ENCODE data around the gene LRP1. TPM values are rescaled to one million over a fixed set of nuclear protein-coding genes. Genes with fewer than 3 reads are reported as not detected.

LRP1 gene
- total RNA-seq, 1 donor from 2014 or later = 253 TPM

GRCh38 chr12:57145460-57146059 lies 17.3 kb downstream of the LRP1 start:
- DNase-seq (ENCODE audit: low spot score in 2 of 2, unreplicated experiment in 2 of 2) = no peak
- H3K27me3 Mint-ChIP-seq (ENCODE audit: low read depth) = no peaks in the 10 kb centered on the region
- H3K4me1 Mint-ChIP-seq = peaks cover 29% of the 10 kb centered on the region
- peak overlapping the region; percentile 85 for H3K27ac Mint-ChIP-seq
- TF ChIP-seq, protein P1, sequence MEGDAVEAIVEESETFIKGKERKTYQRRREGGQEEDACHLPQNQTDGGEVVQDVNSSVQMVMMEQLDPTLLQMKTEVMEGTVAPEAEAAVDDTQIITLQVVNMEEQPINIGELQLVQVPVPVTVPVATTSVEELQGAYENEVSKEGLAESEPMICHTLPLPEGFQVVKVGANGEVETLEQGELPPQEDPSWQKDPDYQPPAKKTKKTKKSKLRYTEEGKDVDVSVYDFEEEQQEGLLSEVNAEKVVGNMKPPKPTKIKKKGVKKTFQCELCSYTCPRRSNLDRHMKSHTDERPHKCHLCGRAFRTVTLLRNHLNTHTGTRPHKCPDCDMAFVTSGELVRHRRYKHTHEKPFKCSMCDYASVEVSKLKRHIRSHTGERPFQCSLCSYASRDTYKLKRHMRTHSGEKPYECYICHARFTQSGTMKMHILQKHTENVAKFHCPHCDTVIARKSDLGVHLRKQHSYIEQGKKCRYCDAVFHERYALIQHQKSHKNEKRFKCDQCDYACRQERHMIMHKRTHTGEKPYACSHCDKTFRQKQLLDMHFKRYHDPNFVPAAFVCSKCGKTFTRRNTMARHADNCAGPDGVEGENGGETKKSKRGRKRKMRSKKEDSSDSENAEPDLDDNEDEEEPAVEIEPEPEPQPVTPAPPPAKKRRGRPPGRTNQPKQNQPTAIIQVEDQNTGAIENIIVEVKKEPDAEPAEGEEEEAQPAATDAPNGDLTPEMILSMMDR (IDR thresholded peaks at IDR 0.05; ENCODE audit: unreplicated experiment) = no peak
- no peaks in the 10 kb centered on the region for H3K9me3 Mint-ChIP-seq
- no peak overlapping the region for H3K4me3 Mint-ChIP-seq
- peaks cover 24% of the 10 kb centered on the region for H3K36me3 Mint-ChIP-seq

- Mint-ChIP-seq H3K36me3 (peaks cover 23% of the 10 kb centered on the region), H3K9me3 (no peaks in the 10 kb centered on the region), H3K4me1 (peaks cover 29% of the 10 kb centered on the region), H3K27ac (peak overlapping the region; percentile 85), H3K27me3 (ENCODE audit: low read depth) (no peaks in the 10 kb centered on the region), H3K4me3 (no peak overlapping the region)
- DNase-seq (ENCODE audit: low spot score in 2 of 2, unreplicated experiment in 2 of 2) = no peak
- TF ChIP-seq, protein P1 (IDR thresholded peaks at IDR 0.05; ENCODE audit: unreplicated experiment) = no peak
Measured at GRCh38 chr12:57146092-57146491, 17.8 kb downstream of the LRP1 start.

DNA sequence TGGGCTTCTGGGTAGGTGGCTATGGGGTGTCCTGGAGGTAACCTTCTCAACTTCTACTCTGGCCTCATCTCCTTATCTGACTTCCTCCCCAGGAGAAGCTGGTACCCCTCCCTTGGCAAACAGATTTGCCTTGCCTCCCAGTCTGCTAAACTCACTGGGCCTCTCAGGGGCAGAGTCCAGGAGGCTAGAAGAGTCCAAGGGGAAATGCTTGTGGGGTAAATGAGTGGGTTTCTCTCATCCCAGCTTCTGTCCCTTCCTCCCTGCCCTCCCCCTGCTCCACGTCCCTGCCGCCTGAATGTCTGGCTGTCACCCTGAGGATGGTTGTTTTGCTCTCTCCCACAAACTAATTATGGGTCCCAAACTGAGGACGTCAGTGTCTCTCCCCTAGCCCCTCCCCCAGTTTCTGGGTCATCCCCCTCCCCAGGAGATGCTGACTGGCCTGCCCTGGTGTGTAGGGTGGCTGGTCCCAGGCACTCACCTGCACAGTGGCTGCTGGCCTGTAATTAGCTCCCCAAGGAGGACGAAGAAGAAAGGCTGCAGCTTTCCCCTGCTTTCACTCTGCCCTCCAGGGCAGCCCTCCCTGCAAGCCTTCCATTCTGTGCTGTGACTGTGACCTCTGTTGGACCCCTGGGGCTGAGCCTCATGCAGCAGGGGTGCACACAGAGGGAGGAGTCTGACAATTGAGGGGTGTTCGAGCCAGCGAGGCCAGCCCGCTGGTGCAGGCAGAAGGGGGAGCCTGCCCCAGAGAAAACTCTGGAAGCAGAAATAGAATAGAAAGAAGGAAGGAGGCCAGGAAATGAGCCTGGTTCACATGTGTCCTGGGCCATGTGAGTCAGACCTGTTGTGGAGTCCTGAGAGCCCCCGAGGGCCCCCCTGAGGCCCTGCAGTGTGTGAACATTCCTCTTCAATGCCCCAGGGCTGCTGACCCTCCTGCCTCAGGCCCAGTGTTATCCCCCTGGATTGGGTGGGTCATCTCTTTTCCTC lies 19.0 kb downstream of the LRP1 start, which contains the start of gene LRP1-AS:
LRP1-AS (minus strand) TSS at position 659 of the 984 bp plus-strand sequence.
- Mint-ChIP-seq H3K36me3 (peaks cover 13% of the 10 kb centered on the region), H3K27me3 (ENCODE audit: low read depth) (no peaks in the 10 kb centered on the region), H3K4me1 (peaks cover 39% of the 10 kb centered on the region), H3K9me3 (no peaks in the 10 kb centered on the region), H3K27ac (peak within 1 kb of the TSS; percentile 83), H3K4me3 (no peak within 1 kb of the TSS)
- TF ChIP-seq, protein P1 (IDR thresholded peaks at IDR 0.05; ENCODE audit: unreplicated experiment) = no peak
- no peak for DNase-seq (ENCODE audit: low spot score in 2 of 2, unreplicated experiment in 2 of 2)

DNA sequence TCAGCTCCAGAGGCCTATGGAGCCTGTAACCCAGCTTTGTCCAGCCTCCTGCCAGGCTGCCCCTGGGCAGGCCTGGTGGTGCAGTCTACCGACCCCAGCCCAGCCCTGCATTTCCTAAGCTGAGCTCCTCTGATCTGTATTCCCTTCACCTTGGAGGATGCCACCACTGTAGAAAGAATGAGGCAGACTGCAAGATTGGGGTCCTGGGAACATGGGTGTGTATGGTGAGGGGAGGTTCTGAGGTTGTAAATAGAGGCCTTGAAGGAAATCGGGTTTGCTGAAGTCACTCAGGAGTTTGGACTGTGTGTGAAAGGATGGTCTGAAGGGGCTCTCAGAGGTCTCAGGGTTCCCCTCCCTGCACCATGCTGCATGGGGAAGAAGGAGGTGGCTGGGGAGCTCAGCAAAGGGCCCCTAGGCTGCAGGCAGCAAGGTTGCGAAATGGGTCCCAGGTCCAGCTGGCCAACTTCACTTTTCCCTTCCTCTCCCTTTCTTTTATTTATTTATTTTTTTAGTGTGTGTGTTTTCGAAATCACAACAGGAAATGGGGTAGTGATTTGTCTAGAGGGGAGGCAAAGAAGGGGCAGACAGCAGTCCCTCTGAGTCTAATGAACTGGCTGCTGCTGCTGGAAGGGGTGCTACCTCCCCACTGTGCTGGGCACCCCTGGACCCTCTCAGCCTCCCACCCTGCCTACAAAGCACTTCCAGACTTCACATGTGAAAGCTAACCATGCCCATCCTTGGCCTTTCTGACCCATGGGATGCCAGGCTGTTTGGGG lies 20.4 kb downstream of the LRP1 start:
- DNase-seq (ENCODE audit: low spot score in 2 of 2, unreplicated experiment in 2 of 2) = no peak
- Mint-ChIP-seq H3K27me3 (ENCODE audit: low read depth) (no peaks in the 10 kb centered on the region), H3K36me3 (peaks cover 16% of the 10 kb centered on the region), H3K9me3 (no peaks in the 10 kb centered on the region), H3K27ac (peak overlapping the region; percentile 93), H3K4me1 (peaks cover 39% of the 10 kb centered on the region), H3K4me3 (no peak overlapping the region)
- TF ChIP-seq, protein P1 (IDR thresholded peaks at IDR 0.05; ENCODE audit: unreplicated experiment) = no peak

DNA sequence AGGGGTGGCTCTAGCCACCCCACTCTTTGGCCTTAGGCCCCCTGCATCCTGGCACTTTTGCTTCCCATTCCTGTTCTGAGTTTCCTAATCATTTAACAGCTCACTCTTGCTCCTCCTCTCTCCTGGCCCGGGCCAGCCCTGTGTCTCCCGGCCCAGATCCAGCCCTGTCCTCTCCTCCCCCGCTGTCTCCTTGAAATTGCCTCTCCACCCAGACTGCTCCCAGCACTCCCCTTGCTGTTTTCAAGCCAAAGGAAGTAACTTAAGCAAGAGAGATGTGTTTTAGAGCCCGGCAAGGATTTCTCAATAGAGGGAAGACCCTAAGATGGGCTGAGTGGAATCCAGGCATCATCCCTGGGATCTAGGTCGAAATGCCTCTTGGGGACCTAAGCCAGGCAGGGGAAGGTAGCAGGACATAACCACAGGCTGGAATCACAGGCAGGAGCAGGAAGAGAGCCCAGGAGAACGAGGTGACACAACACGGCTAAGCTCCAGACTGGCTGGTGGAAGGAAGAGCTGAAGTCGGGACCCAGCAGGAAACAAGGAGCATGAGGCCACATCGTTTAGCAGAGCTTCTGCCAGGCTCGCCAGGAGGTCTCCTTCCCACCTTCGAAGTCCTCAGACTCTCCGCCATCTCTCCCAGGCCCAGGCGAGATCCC lies 21.1 kb downstream of the LRP1 start:
- H3K4me3 Mint-ChIP-seq = peak overlapping the region; percentile 24
- peaks cover 19% of the 10 kb centered on the region for H3K36me3 Mint-ChIP-seq
- no peaks in the 10 kb centered on the region for H3K9me3 Mint-ChIP-seq
- TF ChIP-seq, protein P1 (IDR thresholded peaks at IDR 0.05; ENCODE audit: unreplicated experiment) = no peak
- H3K27ac Mint-ChIP-seq = peak overlapping the region; percentile 93
- peaks cover 39% of the 10 kb centered on the region for H3K4me1 Mint-ChIP-seq
- no peak for DNase-seq (ENCODE audit: low spot score in 2 of 2, unreplicated experiment in 2 of 2)
- H3K27me3 Mint-ChIP-seq (ENCODE audit: low read depth) = no peaks in the 10 kb centered on the region
